HG02759 (cell line): ENCODE results near the gene CEP152.
A peak's percentile ranks its signal among the peaks of the same experiment; 100 is the strongest.
"Not testable (repeated sequence)": the region's sequence is repeated elsewhere in the genome, so short reads cannot be mapped to it uniquely, and the experiment has no call there.

Source experiments
- ATAC-seq: cut with Tn5 transposase; IDR thresholded peaks from one replicate; pipeline ENCODE4 v1.9.1; 2021; ENCODE audit warnings: mild to moderate bottlenecking, moderate library complexity; ENCODE audit not compliant: unreplicated experiment

CEP152 gene

GRCh38 chr15:48810414-48811324, at the start of gene CEP152:
CEP152 (minus strand) TSS chr15:48811069; CDS start chr15:48805649, 5,420 bp downstream.
- ATAC-seq = peak; percentile 96

- no peak for ATAC-seq
Observed at GRCh38 chr15:48859426-48859825, 48.6 kb upstream of the CEP152 start.

- ATAC-seq = peak; percentile 40
Observed at GRCh38 chr15:48858401-48858800, 47.5 kb upstream of the CEP152 start.

GRCh38 chr15:48856942-48857341, 46.1 kb upstream of the CEP152 start:
- ATAC-seq = no peak

- no peak for ATAC-seq
Observed at GRCh38 chr15:48855501-48856440, 44.9 kb upstream of the CEP152 start.

GRCh38 chr15:48854434-48854833, 43.6 kb upstream of the CEP152 start:
- not testable (repeated sequence) for ATAC-seq

- ATAC-seq = no peak
Observed at GRCh38 chr15:48851956-48852355, 41.1 kb upstream of the CEP152 start.

GRCh38 chr15:48850648-48851047, 39.8 kb upstream of the CEP152 start:
- no peak for ATAC-seq

- no peak for ATAC-seq
Observed at GRCh38 chr15:48845123-48845522, 34.3 kb upstream of the CEP152 start.

GRCh38 chr15:48842501-48842900, 31.6 kb upstream of the CEP152 start:
- ATAC-seq = no peak

- ATAC-seq = no peak
Observed at GRCh38 chr15:48834756-48835155, 23.9 kb upstream of the CEP152 start.

GRCh38 chr15:48833526-48834239, 22.8 kb upstream of the CEP152 start:
- ATAC-seq = no peak

GRCh38 chr15:48832648-48833047, 21.8 kb upstream of the CEP152 start:
- ATAC-seq = no peak

- ATAC-seq = no peak
Observed at GRCh38 chr15:48828906-48829305, 18.0 kb upstream of the CEP152 start.

GRCh38 chr15:48828471-48828870, 17.6 kb upstream of the CEP152 start:
- no peak for ATAC-seq

- no peak for ATAC-seq
Observed at GRCh38 chr15:48825075-48825474, 14.2 kb upstream of the CEP152 start.

GRCh38 chr15:48823706-48824105, 12.8 kb upstream of the CEP152 start:
- ATAC-seq = no peak

GRCh38 chr15:48823237-48823636, 12.4 kb upstream of the CEP152 start:
- ATAC-seq = no peak

- no peak for ATAC-seq
Observed at GRCh38 chr15:48814286-48814685, 3.4 kb upstream of the CEP152 start.

GRCh38 chr15:48811325-48811958, 573 bp upstream of the CEP152 start:
- no peak for ATAC-seq
